Esophagus muscularis mucosa (tissue), 4 donors: ENCODE measurements around the gene SPEM3. TPM values are rescaled to one million over a fixed set of nuclear protein-coding genes. Genes with fewer than 3 reads are reported as not detected.

Experiments used
- DNase-seq: peaks from one replicate; pipeline ENCODE4 v3.0.0-alpha.2; 2017; ENCODE audit errors: extremely low spot score
- H3K27ac ChIP-seq, 4 donors: fragments of 200-600 bp; sonication (generic); replicated peaks in 1 of 4; 1 replicate in 3 of 4; 2 replicates in 1 of 4; pipeline ENCODE4 v1.5.1; 2016 to 2019; ENCODE audit warnings: mild to moderate bottlenecking in 1 of 4
- H3K27me3 ChIP-seq, 4 donors: fragments of 200-600 bp; sonication (generic); one replicate each; pipeline versions ENCODE4 v1.5.1 to v1.6.0; 2016 to 2019
- H3K36me3 ChIP-seq, 4 donors: fragments of 200-600 bp; sonication (generic); one replicate each; pipeline ENCODE4 v1.5.1; 2016 to 2019
- H3K4me1 ChIP-seq, 4 donors: fragments of 200-600 bp; sonication (generic); one replicate each; pipeline ENCODE4 v1.5.1; 2016 to 2019
- H3K4me3 ChIP-seq, 4 donors: fragments of 200-600 bp; sonication (generic); 1 replicate in 2 of 4; 2 replicates in 2 of 4; pipeline ENCODE4 v1.5.1; 2016 to 2019; ENCODE audit warnings: mild to moderate bottlenecking in 4 of 4, moderate library complexity in 1 of 4
- H3K9me3 ChIP-seq, 4 donors: fragments of 200-600 bp; sonication (generic); 1 replicate in 3 of 4; 2 replicates in 1 of 4; pipeline ENCODE4 v1.5.1; 2016 to 2019
- CTCF ChIP-seq, 3 experiments: fragments of 200-600 bp in 2 of 3; fragments of 450-650 bp in 1 of 3; sonication (generic) in 2 of 3; IDR thresholded peaks; one replicate each; pipeline ENCODE4 v1.5.1; 2017 to 2019; ENCODE audit warnings: antibody characterized with exemption in 3 of 3, mild to moderate bottlenecking in 2 of 3, moderate library complexity in 1 of 3
- EP300 ChIP-seq: sonication (generic); formaldehyde crosslinking; IDR thresholded peaks from one replicate; pipeline ENCODE4 v1.6.1; 2017; ENCODE audit warnings: antibody characterized with exemption
- POLR2A ChIP-seq: fragments of 450-650 bp; IDR thresholded peaks from one replicate; pipeline ENCODE4 v1.6.1; 2017; ENCODE audit warnings: antibody characterized with exemption, moderate library complexity, mild to moderate bottlenecking, low read depth
- POLR2AphosphoS5 ChIP-seq, 2 donors: sonication (generic); formaldehyde crosslinking; IDR thresholded peaks; one replicate each; pipeline ENCODE4 v1.6.1; 2017; ENCODE audit warnings: antibody characterized with exemption in 2 of 2
- WGBS: methylation state at CpG from one replicate; pipeline ENCODE4 v1.1.5; 2018; 5-methylcytosine and 5-hydroxymethylcytosine counted together
- intact Hi-C: fragments of 100-400 bp; cut with DNase I; formaldehyde crosslinking; loops from one replicate; pipeline ENCODE4 v1.15.1; 2023
- total RNA-seq, 4 donors: library from RNA; depleted of rRNA; stranded (reverse); fragments of >200 nt; gene quantifications; one replicate each; pipeline versions ENCODE4 v1.1.0 to v1.2.1, GENCODE V29; 2016

Gene SPEM3
- total RNA-seq, 4 donors from 2014 or later = not detected

- intact Hi-C loops = loop anchor here (5.0 kb wide), 2 partner anchors 48 to 118 kb away; partner anchors contain the start of gene TNFSF13
- no peak for DNase-seq
- no peak overlapping the region for H3K27ac ChIP-seq
- H3K9me3 ChIP-seq = no peaks in the 10 kb centered on the region
- TF ChIP-seq CTCF (IDR thresholded peaks at IDR 0.05) = no peak
- TF ChIP-seq POLR2A = no peak
- TF ChIP-seq POLR2AphosphoS5 (IDR thresholded peaks at IDR 0.05) = no peak
- no peak for TF ChIP-seq EP300
- peaks cover 57 to 71% (median 67%) of the 10 kb centered on the region in 4 donors for H3K4me1 ChIP-seq
- H3K27me3 ChIP-seq = peaks cover 0 to 96% (median 37%) of the 10 kb centered on the region in 4 donors
- WGBS = 59% methylated on average over 11 of the region's 11 CpGs
- H3K36me3 ChIP-seq = no peaks in the 10 kb centered on the region
- H3K4me3 ChIP-seq = peak overlapping the region; percentile 43 to 62 (median 46)
Observed at GRCh38 chr17:7438656-7439460, 10.2 kb downstream of the SPEM3 start.

GRCh38 chr17:7439462-7440112, 10.9 kb downstream of the SPEM3 start, which contains the start of gene FGF11:
FGF11 (plus strand) TSS chr17:7439512; CDS start chr17:7439621, 109 bp downstream.
- Histone ChIP-seq H3K27ac (no peak within 1 kb of the TSS), H3K27me3 (peaks cover 0 to 97% (median 37%) of the 10 kb centered on the region in 4 donors), H3K9me3 (no peaks in the 10 kb centered on the region), H3K36me3 (no peaks in the 10 kb centered on the region), H3K4me3 (peak within 1 kb of the TSS; percentile 43 to 62 (median 46)), H3K4me1 (peaks cover 59 to 72% (median 67%) of the 10 kb centered on the region in 4 donors)
- WGBS = 6% methylated on average over 20 of the region's 50 CpGs
- no peak for DNase-seq
- TF ChIP-seq EP300 (no peak), POLR2AphosphoS5 (IDR thresholded peaks at IDR 0.05) (no peak), POLR2A (no peak), CTCF (IDR thresholded peaks at IDR 0.05) (no peak)
- intact Hi-C loops = loop anchor here (5.0 kb wide), 2 partner anchors 48 to 118 kb away; partner anchors contain the start of gene TNFSF13

- peaks cover 0 to 98% (median 43%) of the 10 kb centered on the region in 4 donors for H3K27me3 ChIP-seq
- H3K4me1 ChIP-seq = peaks cover 64 to 72% (median 68%) of the 10 kb centered on the region in 4 donors
- intact Hi-C loops = no loop called here
- peak overlapping the region; percentile 37 to 48 (median 40) for H3K4me3 ChIP-seq
- no peak for DNase-seq
- H3K36me3 ChIP-seq = no peaks in the 10 kb centered on the region
- H3K27ac ChIP-seq = no peak overlapping the region
- 7% methylated on average over 23 of the region's 46 CpGs for WGBS
- no peaks in the 10 kb centered on the region for H3K9me3 ChIP-seq
- TF ChIP-seq CTCF (IDR thresholded peaks at IDR 0.05) = no peak
- no peak for TF ChIP-seq POLR2A
- no peak for TF ChIP-seq EP300
- no peak for TF ChIP-seq POLR2AphosphoS5 (IDR thresholded peaks at IDR 0.05)
Observed at GRCh38 chr17:7440113-7440833, 11.6 kb downstream of the SPEM3 start.

- DNase-seq = no peak
- intact Hi-C loops = no loop called here
- Histone ChIP-seq H3K27me3 (peaks cover 0 to 98% (median 48%) of the 10 kb centered on the region in 4 donors), H3K4me1 (peaks cover 64 to 72% (median 67%) of the 10 kb centered on the region in 4 donors), H3K9me3 (no peaks in the 10 kb centered on the region), H3K27ac (no peak overlapping the region), H3K36me3 (no peaks in the 10 kb centered on the region), H3K4me3 (peak overlapping the region in 2 of 4 donors; percentile 37 to 43)
- no peak for TF ChIP-seq POLR2A
- TF ChIP-seq EP300 = no peak
- TF ChIP-seq POLR2AphosphoS5 (IDR thresholded peaks at IDR 0.05) = no peak
- no peak for TF ChIP-seq CTCF (IDR thresholded peaks at IDR 0.05)
- 23% methylated on average over 12 of the region's 12 CpGs for WGBS
Observed at GRCh38 chr17:7440834-7441195, 12.2 kb downstream of the SPEM3 start.
